Duodenal mucosa (tissue), 2 donors: ENCODE data around the gene SP1.
"Not testable (repeated sequence)": the region's sequence is repeated elsewhere in the genome, so short reads cannot be mapped to it uniquely, and the experiment has no call there.

Experiments
- H3K27ac ChIP-seq: one replicate; pipeline ENCODE4 v1.7.0; 2013; ENCODE audit warnings: low read depth, low read length
- H3K27me3 ChIP-seq, 2 donors: one replicate each; pipeline ENCODE4 v1.7.0; 2013; ENCODE audit warnings: low read length in 2 of 2, control low read depth in 1 of 2; ENCODE audit not compliant: insufficient read depth in 2 of 2, control insufficient read depth in 1 of 2
- H3K36me3 ChIP-seq, 2 donors: one replicate each; pipeline ENCODE4 v1.7.0; 2013; ENCODE audit warnings: low read length in 2 of 2, control low read depth in 1 of 2; ENCODE audit not compliant: insufficient read depth in 2 of 2, control insufficient read depth in 1 of 2
- H3K4me1 ChIP-seq, 2 donors: one replicate each; pipeline ENCODE4 v1.7.0; 2013; ENCODE audit warnings: low read length in 2 of 2, control low read depth in 1 of 2; ENCODE audit not compliant: insufficient read depth in 2 of 2, control insufficient read depth in 1 of 2
- H3K4me3 ChIP-seq, 2 donors: one replicate each; pipeline ENCODE4 v1.7.0; 2013; ENCODE audit warnings: low read length in 2 of 2, low read depth in 1 of 2
- H3K9ac ChIP-seq, 2 donors: one replicate each; pipeline ENCODE4 v1.7.0; 2013; ENCODE audit warnings: low read length in 2 of 2, low read depth in 1 of 2
- H3K9me3 ChIP-seq, 2 donors: one replicate each; pipeline ENCODE4 v1.7.0; 2013; ENCODE audit warnings: low read length in 2 of 2, control low read depth in 1 of 2; ENCODE audit not compliant: control insufficient read depth in 1 of 2

The SP1 gene

GRCh38 chr12:53379389-53380103 is 430 bp upstream of the SP1 start:
- H3K9ac ChIP-seq: peak overlapping the region; percentile 74 to 97
- H3K36me3 ChIP-seq: peaks cover 17 to 19% of the 10 kb centered on the region in 2 donors
- H3K4me3 ChIP-seq: peak overlapping the region; percentile 71 to 88
- H3K27me3 ChIP-seq: no peaks in the 10 kb centered on the region
- peaks cover 35 to 42% of the 10 kb centered on the region in 2 donors for H3K4me1 ChIP-seq
- peak overlapping the region; percentile 98 for H3K27ac ChIP-seq
- no peaks in the 10 kb centered on the region for H3K9me3 ChIP-seq

DNA sequence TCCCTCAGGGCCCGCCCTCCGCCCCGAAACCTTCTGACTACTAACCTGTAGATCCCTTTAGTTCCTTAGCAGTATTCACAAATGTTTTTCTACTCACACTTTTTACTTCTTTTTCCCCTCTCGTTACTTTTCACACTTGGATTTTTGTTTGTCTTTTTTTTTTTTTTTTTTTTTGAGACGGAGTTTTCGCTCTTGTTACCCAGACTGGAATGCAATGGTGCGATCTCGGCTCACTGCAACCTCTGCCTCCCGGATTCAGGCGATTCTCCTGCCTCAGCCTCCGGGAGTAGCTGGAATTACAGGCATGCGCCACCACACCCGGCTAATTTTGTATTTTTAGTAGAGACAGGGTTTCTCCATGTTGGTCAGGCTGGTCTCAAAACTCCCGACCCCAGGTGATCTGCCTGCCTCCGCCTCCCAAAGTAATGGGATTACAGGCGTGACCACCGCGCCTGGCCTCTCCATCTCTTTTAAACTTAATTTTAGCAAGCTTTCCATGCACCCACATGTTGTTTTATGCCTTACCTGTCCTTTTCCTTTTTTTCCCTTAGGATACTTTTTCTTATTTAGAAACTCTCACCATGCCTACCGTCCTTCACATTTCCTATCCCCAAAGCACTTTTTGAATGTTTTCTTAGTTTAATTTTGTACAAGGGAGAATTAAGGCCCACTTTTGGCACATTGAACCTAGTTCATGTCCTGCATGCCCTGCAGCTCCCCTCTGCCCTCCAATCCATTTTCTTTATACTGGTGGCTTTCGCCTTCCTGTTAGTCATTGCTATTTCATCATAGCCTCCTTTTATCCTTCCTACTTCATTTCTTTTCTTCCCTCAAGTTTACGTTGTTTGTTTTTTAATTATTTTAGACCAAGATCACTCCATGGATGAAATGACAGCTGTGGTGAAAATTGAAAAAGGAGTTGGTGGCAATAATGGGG is 1.1 kb downstream of the SP1 start:
- H3K9me3 ChIP-seq: no peaks in the 10 kb centered on the region
- H3K4me3 ChIP-seq: peak overlapping the region; percentile 67 to 73
- H3K36me3 ChIP-seq: peaks cover 17 to 23% of the 10 kb centered on the region in 2 donors
- peak overlapping the region; percentile 76 for H3K27ac ChIP-seq
- H3K27me3 ChIP-seq: no peaks in the 10 kb centered on the region
- peak overlapping the region; percentile 54 to 65 for H3K9ac ChIP-seq
- H3K4me1 ChIP-seq: peaks cover 39 to 49% of the 10 kb centered on the region in 2 donors

GRCh38 chr12:53381731-53382630 is 2.0 kb downstream of the SP1 start:
- no peaks in the 10 kb centered on the region for H3K9me3 ChIP-seq
- H3K4me3 ChIP-seq: peak overlapping the region; percentile 67 to 73
- peak overlapping the region; percentile 43 for H3K27ac ChIP-seq
- H3K27me3 ChIP-seq: no peaks in the 10 kb centered on the region
- peaks cover 46 to 51% of the 10 kb centered on the region in 2 donors for H3K4me1 ChIP-seq
- H3K9ac ChIP-seq: peak overlapping the region; percentile 54 to 65
- peaks cover 17 to 24% of the 10 kb centered on the region in 2 donors for H3K36me3 ChIP-seq

GRCh38 chr12:53383258-53383657 is 3.3 kb downstream of the SP1 start:
- Histone ChIP-seq H3K27me3 (no peaks in the 10 kb centered on the region), H3K9me3 (no peaks in the 10 kb centered on the region), H3K27ac (no peak overlapping the region), H3K9ac (peak overlapping the region in 1 of 2 donors; percentile 50), H3K4me3 (peak overlapping the region; percentile 67 to 73), H3K36me3 (peaks cover 19 to 24% of the 10 kb centered on the region in 2 donors), H3K4me1 (peaks cover 55% of the 10 kb centered on the region in 2 donors)

- Histone ChIP-seq H3K36me3 (peaks cover 19 to 24% of the 10 kb centered on the region in 2 donors), H3K9ac (peak overlapping the region; percentile 6 to 24), H3K4me3 (peak overlapping the region; percentile 42 to 53), H3K4me1 (peaks cover 47 to 56% of the 10 kb centered on the region in 2 donors)
- not testable (repeated sequence) for H3K27me3 ChIP-seq, H3K27ac ChIP-seq, H3K9me3 ChIP-seq
Measured at GRCh38 chr12:53386381-53386780, 6.4 kb downstream of the SP1 start.

DNA sequence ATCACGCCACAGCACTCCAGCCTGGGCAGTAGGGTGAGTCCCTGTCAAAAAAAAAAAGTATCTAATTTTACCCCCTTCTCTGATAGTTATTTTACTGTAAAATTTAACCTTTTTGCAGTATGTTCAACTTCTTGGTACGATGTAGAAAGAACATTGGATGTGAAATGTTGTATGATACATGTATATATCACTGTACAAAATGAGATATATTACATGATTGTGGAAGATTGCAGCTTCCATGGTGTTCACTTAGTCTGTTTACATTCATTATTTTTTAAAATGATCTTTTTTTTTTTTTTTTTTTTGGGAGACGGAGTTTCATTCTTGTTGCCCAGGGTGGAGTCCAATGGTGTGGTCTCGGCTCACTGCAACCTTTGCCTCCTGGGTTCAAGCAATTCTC is 9.0 kb downstream of the SP1 start:
- H3K9me3 ChIP-seq: no peaks in the 10 kb centered on the region
- peaks cover 22 to 33% of the 10 kb centered on the region in 2 donors for H3K4me1 ChIP-seq
- peaks cover 6 to 7% of the 10 kb centered on the region in 2 donors for H3K36me3 ChIP-seq
- no peak overlapping the region for H3K27ac ChIP-seq
- no peaks in the 10 kb centered on the region for H3K27me3 ChIP-seq
- peak overlapping the region in 1 of 2 donors; percentile 60 for H3K4me3 ChIP-seq
- H3K9ac ChIP-seq: no peak overlapping the region

DNA sequence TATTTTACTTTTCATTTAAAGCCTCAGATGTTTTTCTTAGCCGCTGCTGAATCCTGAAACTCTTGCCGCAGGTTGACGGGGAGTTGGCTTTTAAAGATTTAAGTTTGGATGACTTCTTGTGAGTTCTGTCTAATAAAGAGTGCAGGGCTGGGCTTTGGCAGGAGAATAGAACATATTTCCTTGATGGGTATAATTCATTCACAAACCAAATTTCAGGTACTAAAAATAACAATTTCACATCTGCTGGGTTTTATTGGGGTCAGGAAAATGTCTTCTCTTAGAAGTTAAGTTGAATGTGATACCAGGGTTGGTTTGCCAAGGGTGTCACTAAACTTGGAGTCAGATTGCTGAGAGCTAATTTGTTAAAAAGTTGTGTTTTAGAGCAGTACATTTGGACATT is 9.7 kb downstream of the SP1 start:
- Histone ChIP-seq H3K4me1 (peaks cover 17 to 33% of the 10 kb centered on the region in 2 donors), H3K9ac (no peak overlapping the region), H3K27ac (no peak overlapping the region), H3K4me3 (no peak overlapping the region), H3K27me3 (no peaks in the 10 kb centered on the region), H3K36me3 (peaks cover 4 to 7% of the 10 kb centered on the region in 2 donors), H3K9me3 (no peaks in the 10 kb centered on the region)

DNA sequence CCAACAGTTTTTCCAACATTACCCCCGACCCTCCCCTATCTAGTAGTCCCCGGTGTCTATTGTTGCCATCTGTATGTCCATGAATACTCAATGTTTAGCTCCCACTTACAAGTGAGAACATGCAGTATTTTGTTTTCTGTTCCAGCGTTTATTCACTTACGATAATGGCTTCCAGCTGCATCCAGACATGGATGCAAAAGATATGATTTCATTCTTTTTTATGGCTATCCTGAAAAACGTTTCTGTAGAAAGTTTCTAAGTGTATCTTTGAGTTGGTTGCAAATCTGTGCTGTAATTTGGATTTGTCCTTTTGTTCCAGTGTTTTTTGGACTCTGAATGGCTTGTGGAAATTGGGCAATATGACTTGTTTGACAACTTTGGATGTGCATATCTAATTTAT is 11.7 kb downstream of the SP1 start:
- H3K9me3 ChIP-seq: no peaks in the 10 kb centered on the region
- H3K27ac ChIP-seq: no peak overlapping the region
- no peaks in the 10 kb centered on the region for H3K27me3 ChIP-seq
- H3K4me1 ChIP-seq: peaks cover 10 to 25% of the 10 kb centered on the region in 2 donors
- H3K36me3 ChIP-seq: peaks cover 0 to 16% of the 10 kb centered on the region in 2 donors
- no peak overlapping the region for H3K4me3 ChIP-seq
- no peak overlapping the region for H3K9ac ChIP-seq

DNA sequence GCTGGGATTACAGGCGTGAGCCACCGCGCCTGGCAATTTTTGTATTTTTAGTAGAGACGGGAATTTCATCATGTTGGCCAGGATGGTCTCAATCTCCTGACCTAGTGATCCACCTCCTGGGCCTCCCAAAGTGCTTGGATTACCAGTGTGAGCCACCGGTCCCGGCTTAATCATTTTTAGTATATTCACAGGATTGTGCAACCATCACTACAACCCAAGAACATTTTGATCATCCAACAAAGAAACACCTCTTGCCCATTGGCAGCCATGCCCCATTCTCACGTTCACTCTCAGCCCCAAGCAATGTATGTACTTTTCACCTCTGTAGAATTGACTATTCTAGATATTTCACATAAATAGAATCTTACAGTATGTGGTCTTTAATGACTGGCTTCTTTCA is 19.9 kb downstream of the SP1 start:
- no peak overlapping the region for H3K27ac ChIP-seq
- no peaks in the 10 kb centered on the region for H3K4me1 ChIP-seq
- no peaks in the 10 kb centered on the region for H3K27me3 ChIP-seq
- H3K36me3 ChIP-seq: peaks cover 0 to 12% of the 10 kb centered on the region in 2 donors
- H3K9ac ChIP-seq: no peak overlapping the region
- H3K9me3 ChIP-seq: no peaks in the 10 kb centered on the region
- no peak overlapping the region for H3K4me3 ChIP-seq
